NK-92 (cell line): ENCODE results near the gene SERPINE3.

Source experiments
- DNase-seq: peaks from one replicate; lab custom pipeline; 2025; ENCODE audit not compliant: unreplicated experiment; lab: John Stamatoyannopoulos, UW

Gene SERPINE3

GRCh38 chr13:51327961-51328360 lies 11.5 kb upstream of the SERPINE3 start:
- DNase-seq: no peak

- DNase-seq: no peak
These were observed 11.0 kb upstream of the SERPINE3 start for GRCh38 chr13:51328488-51328887.

GRCh38 chr13:51329606-51330005 lies 9.9 kb upstream of the SERPINE3 start:
- DNase-seq: no peak

- no peak for DNase-seq
These were observed 8.7 kb upstream of the SERPINE3 start for GRCh38 chr13:51330791-51331190.

- DNase-seq: no peak
These were observed 8.1 kb upstream of the SERPINE3 start for GRCh38 chr13:51331354-51331861.

GRCh38 chr13:51332566-51333361 lies 6.7 kb upstream of the SERPINE3 start:
- no peak for DNase-seq

GRCh38 chr13:51333421-51333820 lies 6.1 kb upstream of the SERPINE3 start:
- DNase-seq: no peak

GRCh38 chr13:51333826-51334225 lies 5.7 kb upstream of the SERPINE3 start:
- DNase-seq: no peak

GRCh38 chr13:51336746-51337145 lies 2.7 kb upstream of the SERPINE3 start:
- DNase-seq: no peak

- no peak for DNase-seq
These were observed 651 bp downstream of the SERPINE3 start for GRCh38 chr13:51339952-51340732.

GRCh38 chr13:51341232-51341631 lies 1.7 kb downstream of the SERPINE3 start:
- no peak for DNase-seq

- DNase-seq: no peak
These were observed 2.3 kb downstream of the SERPINE3 start for GRCh38 chr13:51341791-51342190.

- no peak for DNase-seq
These were observed 3.2 kb downstream of the SERPINE3 start for GRCh38 chr13:51342706-51343105.

GRCh38 chr13:51343475-51343874 lies 4.0 kb downstream of the SERPINE3 start:
- DNase-seq: no peak

- no peak for DNase-seq
These were observed 6.9 kb downstream of the SERPINE3 start for GRCh38 chr13:51346397-51346796.

GRCh38 chr13:51347099-51347498 lies 7.6 kb downstream of the SERPINE3 start:
- no peak for DNase-seq

GRCh38 chr13:51348069-51348967 lies 8.8 kb downstream of the SERPINE3 start:
- no peak for DNase-seq

GRCh38 chr13:51349016-51349415 lies 9.5 kb downstream of the SERPINE3 start:
- no peak for DNase-seq

GRCh38 chr13:51355217-51355616 lies 15.7 kb downstream of the SERPINE3 start:
- DNase-seq: no peak

GRCh38 chr13:51357928-51358595 lies 18.6 kb downstream of the SERPINE3 start:
- DNase-seq: no peak

GRCh38 chr13:51359352-51359751 lies 19.9 kb downstream of the SERPINE3 start:
- no peak for DNase-seq
